CD14-positive monocyte (primary cell): ENCODE measurements around the gene HNRNPH2. TPM values are rescaled to one million over a fixed set of nuclear protein-coding genes. Genes with fewer than 3 reads are reported as not detected.

ENCODE experiments used
- DNase-seq, 3 donors: peaks; one replicate each; pipeline ENCODE4 v3.0.0-alpha.2; 2011 to 2022
- H2AFZ ChIP-seq: 2 replicates; pipeline ENCODE4 v1.6.0; 2012; ENCODE audit warnings: mild to moderate bottlenecking, low read depth, low read length, inconsistent platforms; ENCODE audit not compliant: insufficient read depth, poor library complexity, severe bottlenecking
- H3K27ac ChIP-seq, 2 donors: 1 replicate in 1 of 2; 2 replicates in 1 of 2; pipeline ENCODE4 v1.5.1; 2012 to 2013; ENCODE audit warnings: low read length in 2 of 2, control low read depth in 1 of 2, inconsistent platforms in 1 of 2, low read depth in 1 of 2, mild to moderate bottlenecking in 1 of 2
- H3K27me3 ChIP-seq, 2 donors: one replicate each; pipeline versions ENCODE4 v1.6.0 to v1.6.1; 2011 to 2013; ENCODE audit warnings: low read length in 2 of 2; ENCODE audit not compliant: control insufficient read depth in 2 of 2, insufficient read depth in 2 of 2
- H3K36me3 ChIP-seq, 2 donors: replicated peaks in 1 of 2; 1 replicate in 1 of 2; 2 replicates in 1 of 2; pipeline versions ENCODE4 v1.5.1 to v1.6.1; 2012 to 2013; ENCODE audit warnings: low read length in 2 of 2, control low read depth in 1 of 2, inconsistent platforms in 1 of 2, mild to moderate bottlenecking in 1 of 2; ENCODE audit not compliant: insufficient read depth in 2 of 2, control insufficient read depth in 1 of 2
- H3K4me1 ChIP-seq, 2 donors: 1 replicate in 1 of 2; 2 replicates in 1 of 2; pipeline versions ENCODE4 v1.5.1 to v1.6.1; 2012 to 2013; ENCODE audit warnings: low read length in 2 of 2, control low read depth in 1 of 2, inconsistent platforms in 1 of 2, mild to moderate bottlenecking in 1 of 2, moderate library complexity in 1 of 2; ENCODE audit not compliant: insufficient read depth in 2 of 2, control insufficient read depth in 1 of 2
- H3K4me2 ChIP-seq: replicated peaks from 2 replicates; pipeline ENCODE3; 2012; ENCODE audit warnings: low read length, moderate library complexity, mild to moderate bottlenecking; ENCODE audit not compliant: poor library complexity, severe bottlenecking; ENCODE audit errors: extremely low read depth
- H3K4me3 ChIP-seq, 3 experiments: fragments of 200-600 bp in 1 of 3; sonication (generic) in 1 of 3; replicated peaks in 1 of 3; 1 replicate in 2 of 3; 2 replicates in 1 of 3; pipeline ENCODE4 v1.5.1; 2011 to 2013; ENCODE audit warnings: low read length in 3 of 3, mild to moderate bottlenecking in 3 of 3, control low read depth in 2 of 3, low read depth in 2 of 3, inconsistent platforms in 1 of 3, moderate library complexity in 1 of 3
- H3K79me2 ChIP-seq: 2 replicates; pipeline ENCODE4 v1.6.0; 2012; ENCODE audit warnings: mild to moderate bottlenecking, control low read depth, inconsistent platforms, low read length, moderate library complexity; ENCODE audit not compliant: insufficient read depth
- H3K9ac ChIP-seq: 2 replicates; pipeline ENCODE4 v1.6.0; 2017; ENCODE audit warnings: low read length, mild to moderate bottlenecking; ENCODE audit not compliant: insufficient read depth, poor library complexity, severe bottlenecking
- H3K9me3 ChIP-seq, 2 donors: replicated peaks in 1 of 2; 1 replicate in 1 of 2; 2 replicates in 1 of 2; pipeline versions ENCODE4 v1.5.1 to v1.6.1; 2012 to 2013; ENCODE audit warnings: low read length in 2 of 2, control low read depth in 1 of 2; ENCODE audit not compliant: control insufficient read depth in 1 of 2, insufficient read depth in 1 of 2
- H4K20me1 ChIP-seq: 2 replicates; pipeline ENCODE4 v1.6.0; 2012; ENCODE audit warnings: mild to moderate bottlenecking, low read length, control low read depth, moderate library complexity; ENCODE audit not compliant: insufficient read depth
- H3K27ac Mint-ChIP-seq, 7 donors: one replicate each; pipeline ENCODE4 v1.8.0; 2020; ENCODE audit warnings: mild to moderate bottlenecking in 7 of 7, mixed read lengths in 7 of 7, moderate library complexity in 6 of 7, inconsistent platforms in 2 of 7
- H3K27me3 Mint-ChIP-seq, 3 donors: one replicate each; pipeline ENCODE4 v1.8.0; 2021 to 2022; ENCODE audit warnings: low read depth in 3 of 3, mild to moderate bottlenecking in 3 of 3, mixed read lengths in 3 of 3, moderate library complexity in 3 of 3, inconsistent platforms in 1 of 3
- H3K36me3 Mint-ChIP-seq, 2 donors: one replicate each; pipeline ENCODE4 v1.8.0; 2020; ENCODE audit warnings: mixed read lengths in 2 of 2, inconsistent platforms in 1 of 2, mild to moderate bottlenecking in 1 of 2
- H3K4me1 Mint-ChIP-seq: one replicate; pipeline ENCODE4 v1.8.0; 2020; ENCODE audit warnings: mild to moderate bottlenecking, mixed read lengths
- H3K4me3 Mint-ChIP-seq, 2 donors: one replicate each; pipeline ENCODE4 v1.8.0; 2020; ENCODE audit warnings: mild to moderate bottlenecking in 2 of 2, mixed read lengths in 2 of 2, moderate library complexity in 1 of 2
- H3K9me3 Mint-ChIP-seq, 7 donors: one replicate each; pipeline ENCODE4 v1.8.0; 2020 to 2022; ENCODE audit warnings: mixed read lengths in 7 of 7, mild to moderate bottlenecking in 6 of 7, moderate library complexity in 6 of 7, inconsistent platforms in 2 of 7
- CTCF ChIP-seq: fragments of 200-600 bp; IDR thresholded peaks from one replicate; pipeline ENCODE4 v1.8.0; 2022; ENCODE audit warnings: antibody characterized with exemption, mild to moderate bottlenecking
- WGBS: methylation state at CpG from one replicate; pipeline ENCODE4 v1.1.5; 2013; ENCODE audit warnings: missing lambda C conversion rate; ENCODE audit not compliant: insufficient coverage; 5-methylcytosine and 5-hydroxymethylcytosine counted together
- intact Hi-C, 2 donors: fragments of 100-400 bp; cut with micrococcal nuclease; formaldehyde crosslinking; loops; one replicate each; pipeline versions ENCODE4 v1.15.0 to v1.15.1; 2023
- polyA plus RNA-seq, 3 donors: library from polyadenylated mRNA; depleted of rRNA in 1 of 3; unstranded in 2 of 3; stranded (reverse) in 1 of 3; fragments of 300-500 nt in 2 of 3; fragments of >200 nt in 1 of 3; fragmentation: Illumina TruSeq in 2 of 3; gene quantifications; 1 replicate in 2 of 3; 2 replicates in 1 of 3; pipeline ENCODE4 v1.2.3, GENCODE V29; 2012 to 2021

Gene HNRNPH2
- polyA plus RNA-seq, 3 donors, result 27.7 to 163 (median 118) TPM

GRCh38 chrX:101391831-101392230 is 16.2 kb upstream of the HNRNPH2 start:
- H3K4me1 Mint-ChIP-seq, result peaks cover 27% of the 10 kb centered on the region
- peak overlapping the region; percentile 89 to 90 for H3K4me3 Mint-ChIP-seq
- Histone ChIP-seq H3K4me3 (peak overlapping the region; percentile 58 to 83 (median 71)), H3K36me3 (peaks cover 6 to 22% of the 10 kb centered on the region in 2 donors), H2AFZ (no peak overlapping the region), H3K9me3 (no peaks in the 10 kb centered on the region), H3K4me2 (peak overlapping the region; percentile 76), H3K9ac (no peak overlapping the region), H4K20me1 (peaks cover 3% of the 10 kb centered on the region), H3K79me2 (peaks cover 34% of the 10 kb centered on the region), H3K4me1 (peaks cover 28 to 43% of the 10 kb centered on the region in 2 donors), H3K27me3 (no peaks in the 10 kb centered on the region), H3K27ac (peak overlapping the region in 1 of 2 donors; percentile 78)
- WGBS, result no CpG with 5 or more reads among the region's 6 CpGs
- H3K9me3 Mint-ChIP-seq, result peaks cover 0 to 12% (median 0%) of the 10 kb centered on the region in 7 donors
- TF ChIP-seq CTCF, result no peak
- peaks cover 0 to 3% (median 0%) of the 10 kb centered on the region in 3 donors for H3K27me3 Mint-ChIP-seq
- intact Hi-C loops, result loop anchor here in 1 of 2 donors (2.0 kb wide), 1 partner anchor 15 kb away; the partner anchor contains the start of gene GLA
- H3K27ac Mint-ChIP-seq, result peak overlapping the region in 6 of 7 donors; percentile 53 to 95 (median 88)
- H3K36me3 Mint-ChIP-seq, result peaks cover 19 to 34% of the 10 kb centered on the region in 2 donors
- DNase-seq, result no peak

- TF ChIP-seq CTCF, result no peak
- H3K9ac ChIP-seq, result no peak overlapping the region
- H4K20me1 ChIP-seq, result peaks cover 3% of the 10 kb centered on the region
- no peak for DNase-seq
- Mint-ChIP-seq H3K4me1 (peaks cover 26% of the 10 kb centered on the region), H3K27me3 (peaks cover 0 to 3% (median 0%) of the 10 kb centered on the region in 3 donors), H3K9me3 (peaks cover 0 to 12% (median 0%) of the 10 kb centered on the region in 7 donors), H3K27ac (peak overlapping the region in 3 of 7 donors; percentile 31 to 67 (median 41)), H3K36me3 (peaks cover 19 to 40% of the 10 kb centered on the region in 2 donors), H3K4me3 (no peak overlapping the region)
- H3K9me3 ChIP-seq, result no peaks in the 10 kb centered on the region
- H3K36me3 ChIP-seq, result peaks cover 11 to 36% of the 10 kb centered on the region in 2 donors
- H3K27ac ChIP-seq, result no peak overlapping the region
- no peak overlapping the region for H3K4me3 ChIP-seq
- intact Hi-C loops, result loop anchor here in 1 of 2 donors (2.0 kb wide), 1 partner anchor 13 kb away; the partner anchor contains the start of gene GLA
- WGBS, result 83% methylated on average over 1 of the region's 11 CpGs
- H3K79me2 ChIP-seq, result peaks cover 34% of the 10 kb centered on the region
- no peak overlapping the region for H3K4me2 ChIP-seq
- H3K27me3 ChIP-seq, result no peaks in the 10 kb centered on the region
- no peak overlapping the region for H2AFZ ChIP-seq
- H3K4me1 ChIP-seq, result peaks cover 23 to 40% of the 10 kb centered on the region in 2 donors
Measured at GRCh38 chrX:101393530-101394305, 14.3 kb upstream of the HNRNPH2 start.
